Sigmoid colon (tissue), 4 donors: ENCODE data around the gene SDF2L1.

Experiments used
- CTCF ChIP-seq, 4 experiments: fragments of 450-650 bp in 3 of 4; fragments of 200-600 bp in 1 of 4; IDR thresholded peaks; one replicate each; pipeline ENCODE4 v1.5.1; 2016 to 2019; ENCODE audit warnings: antibody characterized with exemption in 4 of 4, mild to moderate bottlenecking in 3 of 4, moderate library complexity in 2 of 4
- POLR2AphosphoS5 ChIP-seq, 4 donors: sonication (generic); formaldehyde crosslinking; IDR thresholded peaks; one replicate each; pipeline ENCODE4 v1.6.1; 2017; ENCODE audit warnings: antibody characterized with exemption in 4 of 4

GRCh38 chr22:21691816-21692215 lies 49.7 kb downstream of the SDF2L1 start:
- TF ChIP-seq CTCF (IDR thresholded peaks at IDR 0.05) (no peak), POLR2AphosphoS5 (IDR thresholded peaks at IDR 0.05) (no peak)
